Measurements from ENCODE around the gene DNAJC24.

DNAJC24 gene

GRCh38 chr11:31414338-31414737 is 44.7 kb downstream of the DNAJC24 start:
- DNase-seq (ENCODE audit: low read depth, low spot score) = no peak

GRCh38 chr11:31415435-31415834 is 45.8 kb downstream of the DNAJC24 start:
- DNase-seq (ENCODE audit: low read depth, low spot score) = no peak

- no peak for DNase-seq (ENCODE audit: low read depth, low spot score)
Measured at GRCh38 chr11:31417357-31417756, 47.7 kb downstream of the DNAJC24 start.

- DNase-seq (ENCODE audit: low read depth, low spot score) = no peak
Measured at GRCh38 chr11:31417816-31418215, 48.2 kb downstream of the DNAJC24 start.

- no peak for DNase-seq (ENCODE audit: low read depth, low spot score)
Measured at GRCh38 chr11:31419138-31419537, 49.5 kb downstream of the DNAJC24 start.

- DNase-seq (ENCODE audit: low read depth, low spot score) = no peak
Measured at GRCh38 chr11:31419669-31420068, 50.0 kb downstream of the DNAJC24 start.

GRCh38 chr11:31421820-31422219 is 52.2 kb downstream of the DNAJC24 start:
- no peak for DNase-seq (ENCODE audit: low read depth, low spot score)

GRCh38 chr11:31422703-31423102 is 53.0 kb downstream of the DNAJC24 start:
- no peak for DNase-seq (ENCODE audit: low read depth, low spot score)

GRCh38 chr11:31424652-31425051 is 55.0 kb downstream of the DNAJC24 start:
- DNase-seq (ENCODE audit: low read depth, low spot score) = no peak

GRCh38 chr11:31433851-31434250 is 64.2 kb downstream of the DNAJC24 start:
- no peak for DNase-seq (ENCODE audit: low read depth, low spot score)

GRCh38 chr11:31437742-31438435 is 68.2 kb downstream of the DNAJC24 start:
- no peak for DNase-seq (ENCODE audit: low read depth, low spot score)

- DNase-seq (ENCODE audit: low read depth, low spot score) = no peak
Measured at GRCh38 chr11:31441296-31441695, 71.6 kb downstream of the DNAJC24 start.

- DNase-seq (ENCODE audit: low read depth, low spot score) = no peak
Measured at GRCh38 chr11:31442086-31442485, 72.4 kb downstream of the DNAJC24 start.

GRCh38 chr11:31443802-31444201 is 74.1 kb downstream of the DNAJC24 start:
- no peak for DNase-seq (ENCODE audit: low read depth, low spot score)

- DNase-seq (ENCODE audit: low read depth, low spot score) = no peak
Measured at GRCh38 chr11:31445621-31446020, 76.0 kb downstream of the DNAJC24 start.

GRCh38 chr11:31449040-31449439 is 79.4 kb downstream of the DNAJC24 start:
- DNase-seq (ENCODE audit: low read depth, low spot score) = no peak

- no peak for DNase-seq (ENCODE audit: low read depth, low spot score)
Measured at GRCh38 chr11:31450841-31451240, 81.2 kb downstream of the DNAJC24 start.

GRCh38 chr11:31455177-31455576 is 85.5 kb downstream of the DNAJC24 start:
- no peak for DNase-seq (ENCODE audit: low read depth, low spot score)

- no peak for DNase-seq (ENCODE audit: low read depth, low spot score)
Measured at GRCh38 chr11:31464436-31464835, 94.8 kb downstream of the DNAJC24 start.

GRCh38 chr11:31474083-31474482 is 104.4 kb downstream of the DNAJC24 start:
- no peak for DNase-seq (ENCODE audit: low read depth, low spot score)

- DNase-seq (ENCODE audit: low read depth, low spot score) = no peak
Measured at GRCh38 chr11:31477528-31478222, 108.0 kb downstream of the DNAJC24 start.

- DNase-seq (ENCODE audit: low read depth, low spot score) = no peak
Measured at GRCh38 chr11:31478223-31478590, 108.5 kb downstream of the DNAJC24 start.

- DNase-seq (ENCODE audit: low read depth, low spot score) = no peak
Measured at GRCh38 chr11:31479066-31479465, 109.4 kb downstream of the DNAJC24 start.
